ENCODE data around the gene SERPINE2.

GRCh38 chr2:223937535-223937934 lies 101.6 kb downstream of the SERPINE2 start:
- TF ChIP-seq CTCF (IDR thresholded peaks at IDR 0.05): no peak
- TF ChIP-seq POLR2A (IDR thresholded peaks at IDR 0.05): no peak
- no peak for TF ChIP-seq POLR2AphosphoS5 (IDR thresholded peaks at IDR 0.05)
- TF ChIP-seq EP300 (IDR thresholded peaks at IDR 0.05): no peak

Measured in stomach (tissue), 4 donors.